Thoracic aorta (tissue), 2 donors: Measurements from ENCODE around the gene METAP1. TPM values are rescaled to one million over a fixed set of nuclear protein-coding genes. Genes with fewer than 3 reads are reported as not detected.
"Not testable (repeated sequence)": the region's sequence is repeated elsewhere in the genome, so short reads cannot be mapped to it uniquely, and the experiment has no call there.

Experiments
- ATAC-seq: fragments of 150-250 bp; one replicate; pipeline ENCODE4 v1.8.0; 2017; ENCODE audit warnings: low read depth; ENCODE audit not compliant: insufficient number of reproducible peaks, low FRiP score
- DNase-seq: peaks from one replicate; pipeline ENCODE4 v3.0.0-alpha.2; 2020; ENCODE audit warnings: low spot score
- H3K27ac ChIP-seq, 2 donors: fragments of 200-600 bp; sonication (generic); 1 replicate in 1 of 2; 2 replicates in 1 of 2; pipeline ENCODE4 v1.5.1; 2016; ENCODE audit warnings: mild to moderate bottlenecking in 2 of 2, moderate library complexity in 2 of 2
- H3K27me3 ChIP-seq: fragments of 200-600 bp; sonication (generic); replicated peaks from 2 replicates; pipeline ENCODE4 v1.6.0; 2016; ENCODE audit warnings: mild to moderate bottlenecking; ENCODE audit not compliant: insufficient read depth
- H3K36me3 ChIP-seq: fragments of 200-600 bp; sonication (generic); one replicate; pipeline ENCODE4 v1.5.1; 2016
- H3K4me1 ChIP-seq, 2 donors: fragments of 200-600 bp; sonication (generic); 1 replicate in 1 of 2; 2 replicates in 1 of 2; pipeline versions ENCODE4 v1.5.1 to v1.6.0; 2016; ENCODE audit warnings: low read depth in 2 of 2, mild to moderate bottlenecking in 1 of 2; ENCODE audit not compliant: control insufficient read depth in 1 of 2
- H3K4me3 ChIP-seq: fragments of 200-600 bp; sonication (generic); 2 replicates; pipeline ENCODE4 v1.5.1; 2016; ENCODE audit warnings: mild to moderate bottlenecking
- H3K9me3 ChIP-seq: fragments of 200-600 bp; sonication (generic); 2 replicates; pipeline ENCODE4 v1.5.1; 2016
- CTCF ChIP-seq: fragments of 200-600 bp; sonication (generic); IDR thresholded peaks from one replicate; pipeline ENCODE4 v1.5.1; 2019; ENCODE audit warnings: antibody characterized with exemption
- total RNA-seq, 2 donors: library from RNA; depleted of rRNA; stranded (reverse); fragments of >200 nt; gene quantifications; one replicate each; pipeline versions ENCODE4 v1.1.0 to v1.2.3, GENCODE V29; 2016

The METAP1 gene
- total RNA-seq, 2 donors from 2014 or later, result 39.7 to 54.9 TPM

- peaks cover 12% of the 10 kb centered on the region for H3K36me3 ChIP-seq
- no peak overlapping the region for H3K27ac ChIP-seq
- ATAC-seq (no peak), DNase-seq (no peak)
- peaks cover 0 to 5% of the 10 kb centered on the region in 2 donors for H3K4me1 ChIP-seq
- no peaks in the 10 kb centered on the region for H3K9me3 ChIP-seq
- no peak overlapping the region for H3K4me3 ChIP-seq
- no peaks in the 10 kb centered on the region for H3K27me3 ChIP-seq
- TF ChIP-seq CTCF, result no peak
These were observed 59.0 kb downstream of the METAP1 start for GRCh38 chr4:99054428-99054994.

DNA sequence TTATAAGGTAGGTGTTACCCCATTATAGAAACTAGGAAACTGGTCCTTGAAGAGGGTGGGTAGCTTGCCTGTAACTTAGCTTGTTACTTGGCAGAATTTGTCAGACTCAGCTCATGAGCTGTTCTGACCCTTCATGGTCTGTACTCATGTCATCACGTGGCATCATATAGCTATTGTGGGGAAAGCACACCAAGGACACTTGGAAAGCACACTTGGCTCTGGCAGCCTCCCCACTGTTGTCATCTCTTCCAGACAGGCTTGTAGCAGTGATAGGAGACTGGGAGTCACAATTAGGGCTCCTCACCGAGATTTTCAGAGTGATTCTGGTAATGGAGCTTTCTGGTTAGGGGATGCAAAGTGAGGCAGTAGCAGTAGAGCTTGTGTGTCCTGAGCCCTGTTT is 62.7 kb downstream of the METAP1 start:
- DNase-seq (no peak), ATAC-seq (no peak)
- Histone ChIP-seq H3K27ac (no peak overlapping the region), H3K36me3 (peaks cover 18% of the 10 kb centered on the region), H3K4me3 (no peak overlapping the region), H3K27me3 (no peaks in the 10 kb centered on the region), H3K4me1 (peaks cover 3 to 11% of the 10 kb centered on the region in 2 donors), H3K9me3 (no peaks in the 10 kb centered on the region)
- TF ChIP-seq CTCF, result no peak

GRCh38 chr4:99059550-99059949 is 64.0 kb downstream of the METAP1 start:
- H3K4me1 ChIP-seq, result peaks cover 3 to 11% of the 10 kb centered on the region in 2 donors
- TF ChIP-seq CTCF, result no peak
- no peaks in the 10 kb centered on the region for H3K9me3 ChIP-seq
- DNase-seq (no peak), ATAC-seq (no peak)
- H3K36me3 ChIP-seq, result peaks cover 18% of the 10 kb centered on the region
- no peaks in the 10 kb centered on the region for H3K27me3 ChIP-seq
- peak overlapping the region; percentile 5 to 51 for H3K27ac ChIP-seq
- no peak overlapping the region for H3K4me3 ChIP-seq

- ATAC-seq (no peak), DNase-seq (no peak)
- no peaks in the 10 kb centered on the region for H3K27me3 ChIP-seq
- H3K36me3 ChIP-seq, result peaks cover 18% of the 10 kb centered on the region
- no peaks in the 10 kb centered on the region for H3K9me3 ChIP-seq
- H3K4me3 ChIP-seq, result no peak overlapping the region
- no peak for TF ChIP-seq CTCF
- peak overlapping the region; percentile 32 to 75 for H3K27ac ChIP-seq
- H3K4me1 ChIP-seq, result peaks cover 3 to 7% of the 10 kb centered on the region in 2 donors
These were observed 65.7 kb downstream of the METAP1 start for GRCh38 chr4:99061048-99061700.

GRCh38 chr4:99062120-99062519 is 66.6 kb downstream of the METAP1 start:
- ATAC-seq (no peak), DNase-seq (no peak)
- TF ChIP-seq CTCF, result no peak
- Histone ChIP-seq H3K4me1 (peaks cover 3 to 7% of the 10 kb centered on the region in 2 donors), H3K9me3 (no peaks in the 10 kb centered on the region), H3K4me3 (no peak overlapping the region), H3K27me3 (no peaks in the 10 kb centered on the region), H3K27ac (peak overlapping the region in 1 of 2 donors; percentile 21), H3K36me3 (peaks cover 22% of the 10 kb centered on the region)

DNA sequence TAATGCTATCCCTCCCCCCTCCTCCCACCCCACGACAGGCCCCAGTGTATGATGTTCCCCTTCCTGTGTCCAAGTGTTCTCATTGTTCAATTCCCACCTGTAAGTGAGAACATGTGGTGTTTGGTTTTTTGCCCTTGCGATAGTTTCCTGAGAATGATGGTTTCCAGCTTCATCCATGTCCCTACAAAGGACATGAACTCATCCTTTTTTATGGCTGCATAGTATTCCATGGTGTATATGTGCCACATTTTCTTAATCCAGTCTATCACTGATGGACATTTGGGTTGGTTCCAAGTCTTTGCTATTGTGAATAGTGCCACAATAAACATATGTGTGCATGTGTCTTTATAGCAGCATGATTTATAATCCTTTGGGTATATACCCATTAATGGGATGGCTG is 70.0 kb downstream of the METAP1 start:
- H3K27ac ChIP-seq, ATAC-seq, DNase-seq, H3K27me3 ChIP-seq, H3K4me3 ChIP-seq, H3K9me3 ChIP-seq, H3K4me1 ChIP-seq: not testable (repeated sequence)
- H3K36me3 ChIP-seq, result peaks cover 17% of the 10 kb centered on the region
